Measurements from ENCODE around the gene PARP9. TPM values are rescaled to one million over a fixed set of nuclear protein-coding genes. Genes with fewer than 3 reads are reported as not detected.
A peak's percentile ranks its signal among the peaks of the same experiment; 100 is the strongest.

Gene PARP9
- total and polyA plus RNA-seq, 7 donors, result 6.5 to 18.9 (median 10.8) TPM

DNA sequence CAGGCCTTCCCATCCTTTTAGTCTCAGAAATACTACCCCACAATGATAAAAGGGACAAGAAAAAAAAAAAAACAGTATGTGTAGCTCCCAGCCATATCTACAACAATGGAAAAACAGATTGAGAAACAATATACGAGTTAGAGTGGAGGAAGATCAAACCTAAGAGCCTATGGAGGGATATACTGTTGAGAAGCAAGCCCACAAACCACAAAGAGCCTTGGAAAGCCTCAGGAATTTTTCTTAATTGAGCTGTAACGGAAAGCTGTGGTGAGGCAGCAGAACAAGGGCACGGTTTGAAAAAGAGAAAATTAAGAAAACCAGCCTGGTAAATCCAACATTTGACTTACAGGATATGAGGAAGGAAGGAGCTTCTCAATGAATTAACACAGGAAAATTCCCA is 70.8 kb downstream of the PARP9 start:
- H3K27me3 ChIP-seq (ENCODE audit: insufficient read depth in 3 of 3, low read length in 2 of 3), result no peaks in the 10 kb centered on the region
- H3K4me1 ChIP-seq, result peaks cover 25% of the 10 kb centered on the region
- ATAC-seq (no peak), DNase-seq (no peak)
- peaks cover 2 to 65% of the 10 kb centered on the region in 2 donors for H3K36me3 ChIP-seq (ENCODE audit: insufficient read depth in 1 of 2, low read depth in 1 of 2)
- no peaks in the 10 kb centered on the region for H3K9me3 ChIP-seq
- intact Hi-C loops (cut with DNase I), result no loop called here
- no peak for TF ChIP-seq CTCF (IDR thresholded peaks at IDR 0.05)
- 80 to 90% (median 87%) methylated on average over 3 of the region's 3 CpGs for WGBS, 3 donors
- H3K4me3 ChIP-seq, result no peak overlapping the region
- H3K27ac ChIP-seq, result no peak overlapping the region

DNA sequence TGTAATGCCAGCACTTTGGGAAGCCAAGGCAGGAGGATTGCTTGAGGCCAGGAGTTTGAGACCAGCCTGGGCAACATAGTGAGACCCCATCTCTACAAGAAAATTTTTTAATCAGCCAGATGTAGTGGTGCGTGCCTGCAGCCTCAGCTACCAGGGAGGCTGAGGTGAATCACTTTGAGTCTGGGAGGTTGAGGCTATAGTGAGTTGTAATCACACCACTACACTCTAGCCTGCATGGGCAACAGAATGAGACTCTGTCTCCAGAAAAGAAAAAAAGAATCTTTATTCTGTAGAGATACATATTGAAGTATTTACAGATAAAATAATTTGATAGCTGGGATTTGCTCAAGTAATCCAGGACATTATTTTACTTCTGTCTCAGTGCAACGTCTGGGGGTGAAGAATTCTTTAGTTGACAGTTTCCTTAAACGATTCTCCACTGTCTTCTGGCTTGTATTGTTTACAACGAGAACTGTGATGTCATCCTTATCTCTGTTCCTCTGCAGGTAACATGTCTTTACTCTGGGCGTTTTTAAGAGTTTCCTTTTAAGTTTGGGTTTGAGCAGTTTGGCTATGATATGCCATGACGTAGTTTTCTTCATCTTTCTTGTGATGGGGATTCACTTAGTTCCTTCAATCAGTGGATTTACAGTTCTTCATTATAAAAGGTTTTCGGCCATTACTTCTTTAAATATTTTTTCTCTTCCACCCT is 75.7 kb downstream of the PARP9 start:
- no peak overlapping the region for H3K27ac ChIP-seq
- 74 to 81% (median 76%) methylated on average over 7 of the region's 7 CpGs for WGBS, 3 donors
- no peak for DNase-seq
- TF ChIP-seq CTCF (IDR thresholded peaks at IDR 0.05), result no peak
- ATAC-seq, result no peak
- peaks cover 2 to 43% of the 10 kb centered on the region in 2 donors for H3K36me3 ChIP-seq (ENCODE audit: insufficient read depth in 1 of 2, low read depth in 1 of 2)
- no peaks in the 10 kb centered on the region for H3K9me3 ChIP-seq
- intact Hi-C loops (cut with DNase I), result no loop called here
- H3K4me1 ChIP-seq, result peaks cover 24% of the 10 kb centered on the region
- H3K4me3 ChIP-seq, result no peak overlapping the region
- no peaks in the 10 kb centered on the region for H3K27me3 ChIP-seq (ENCODE audit: insufficient read depth in 3 of 3, low read length in 2 of 3)

GRCh38 chr3:122484985-122485384 is 79.1 kb downstream of the PARP9 start:
- 90 to 94% (median 91%) methylated on average over 5 of the region's 5 CpGs for WGBS, 3 donors
- H3K4me3 ChIP-seq, result no peak overlapping the region
- H3K9me3 ChIP-seq, result no peaks in the 10 kb centered on the region
- no peak for TF ChIP-seq CTCF (IDR thresholded peaks at IDR 0.05)
- peaks cover 0 to 19% of the 10 kb centered on the region in 2 donors for H3K36me3 ChIP-seq (ENCODE audit: insufficient read depth in 1 of 2, low read depth in 1 of 2)
- H3K27me3 ChIP-seq (ENCODE audit: insufficient read depth in 3 of 3, low read length in 2 of 3), result no peaks in the 10 kb centered on the region
- H3K27ac ChIP-seq, result peak overlapping the region; percentile 38
- ATAC-seq (peak; percentile 23 to 69 (median 41)), DNase-seq (peak in 1 of 2 donors; percentile 17)
- intact Hi-C loops (cut with DNase I), result loop anchor here in 1 of 2 donors (5.0 kb wide), 1 partner anchor 1083 kb away; no protein-coding TSS in a partner anchor
- H3K4me1 ChIP-seq, result peaks cover 39% of the 10 kb centered on the region

DNA sequence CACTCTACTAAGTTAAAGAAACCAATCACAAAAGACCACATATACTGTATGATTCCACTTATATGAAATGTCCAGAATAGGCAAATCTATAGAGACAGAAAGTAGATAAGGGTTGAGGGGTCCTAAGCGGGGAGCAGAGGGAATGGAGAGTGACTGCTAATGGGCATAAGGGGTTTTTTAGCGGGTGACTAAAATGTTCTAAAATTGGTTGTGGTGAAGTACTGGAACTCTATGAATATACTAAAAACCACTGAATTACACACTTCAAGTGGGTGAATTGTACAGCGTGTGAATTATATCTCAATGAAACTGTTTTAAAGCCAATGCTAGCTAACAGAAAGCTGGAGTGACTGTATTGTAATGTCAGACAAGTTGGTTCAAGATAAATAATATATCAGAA is 82.7 kb downstream of the PARP9 start:
- no peaks in the 10 kb centered on the region for H3K9me3 ChIP-seq
- intact Hi-C loops (cut with DNase I), result loop anchor here in 1 of 2 donors (5.0 kb wide), 1 partner anchor 1079 kb away; no protein-coding TSS in a partner anchor
- no peak for DNase-seq
- no peak for TF ChIP-seq CTCF (IDR thresholded peaks at IDR 0.05)
- H3K27ac ChIP-seq, result no peak overlapping the region
- H3K36me3 ChIP-seq (ENCODE audit: insufficient read depth in 1 of 2, low read depth in 1 of 2), result peaks cover 0 to 7% of the 10 kb centered on the region in 2 donors
- H3K4me3 ChIP-seq, result no peak overlapping the region
- ATAC-seq, result no peak
- 95 to 98% (median 98%) methylated on average over 3 of the region's 3 CpGs for WGBS, 3 donors
- H3K27me3 ChIP-seq (ENCODE audit: insufficient read depth in 3 of 3, low read length in 2 of 3), result no peaks in the 10 kb centered on the region
- peaks cover 39% of the 10 kb centered on the region for H3K4me1 ChIP-seq

Other genes starting within 250 kb of the PARP9 start
- under 1 TPM; 0.40 to 0.84 (median 0.81) TPM for gene CSTA, start 239.1 kb downstream of the PARP9 start, total RNA-seq
- gene CSTA, start 239.1 kb downstream of the PARP9 start, polyA plus RNA-seq, result 1 to 10 TPM in 2 of 3 donors, under 1 TPM in 1; 0.67 to 3.3 (median 2.1) TPM
- 10 to 100 TPM; 34.9 to 50.3 (median 35.5) TPM for gene MIX23, start 181.1 kb downstream of the PARP9 start, total RNA-seq
- gene MIX23, start 181.1 kb downstream of the PARP9 start, polyA plus RNA-seq, result 100 to 1,000 TPM in 1 of 3 donors, 10 to 100 TPM in 2; 70.1 to 134 (median 79.2) TPM
- gene FAM162A, start 180.1 kb downstream of the PARP9 start, total RNA-seq, result 10 to 100 TPM; 42.4 to 98.4 (median 60.0) TPM
- gene FAM162A, start 180.1 kb downstream of the PARP9 start, polyA plus RNA-seq, result 100 to 1,000 TPM in 1 of 3 donors, 10 to 100 TPM in 2; 36.0 to 127 (median 94.4) TPM
- gene WDR5B, start 148.2 kb downstream of the PARP9 start, total RNA-seq, result 1 to 10 TPM; 1.8 to 4.0 (median 3.3) TPM
- 1 to 10 TPM; 1.2 to 6.5 (median 1.9) TPM for gene WDR5B, start 148.2 kb downstream of the PARP9 start, polyA plus RNA-seq
- 100 to 1,000 TPM; 180 to 263 (median 233) TPM for gene KPNA1, start 49.4 kb downstream of the PARP9 start, total RNA-seq
- gene KPNA1, start 49.4 kb downstream of the PARP9 start, polyA plus RNA-seq, result 100 to 1,000 TPM in 1 of 3 donors, 10 to 100 TPM in 2; 39.5 to 125 (median 49.8) TPM
- 10 to 100 TPM; 11.5 to 26.6 (median 12.2) TPM for gene DTX3L, start within 50 bp of the PARP9 start, total RNA-seq
- gene DTX3L, start within 50 bp of the PARP9 start, polyA plus RNA-seq, result 1 to 10 TPM; 3.1 to 9.8 (median 3.5) TPM
- gene PARP15, start 13.3 kb upstream of the PARP9 start, total RNA-seq, result 1 to 10 TPM in 1 of 4 donors, under 1 TPM in 3; 0.18 to 1.0 (median 0.73) TPM
- under 1 TPM; 0.11 to 0.34 (median 0.25) TPM for gene PARP15, start 13.3 kb upstream of the PARP9 start, polyA plus RNA-seq
- 1 to 10 TPM; 6.0 to 10.0 (median 8.6) TPM for gene PARP14, start 116.5 kb upstream of the PARP9 start, total RNA-seq
- gene PARP14, start 116.5 kb upstream of the PARP9 start, polyA plus RNA-seq, result 1 to 10 TPM; 2.2 to 5.5 (median 3.3) TPM
- 10 to 100 TPM in 3 of 4 donors, 1 to 10 TPM in 1; 4.8 to 18.2 (median 16.2) TPM for gene HSPBAP1, start 229.5 kb upstream of the PARP9 start, total RNA-seq
- 10 to 100 TPM in 2 of 3 donors, 1 to 10 TPM in 1; 6.1 to 24.7 (median 18.9) TPM for gene HSPBAP1, start 229.5 kb upstream of the PARP9 start, polyA plus RNA-seq
- 10 to 100 TPM; 12.5 to 44.2 (median 26.9) TPM for gene SLC49A4, start 230.8 kb upstream of the PARP9 start, total RNA-seq
- gene SLC49A4, start 230.8 kb upstream of the PARP9 start, polyA plus RNA-seq, result 10 to 100 TPM; 15.1 to 21.8 (median 21.1) TPM